Measurements from ENCODE around the gene MAN2C1.
"Not testable (repeated sequence)": the region's sequence is repeated elsewhere in the genome, so short reads cannot be mapped to it uniquely, and the experiment has no call there.

DNA sequence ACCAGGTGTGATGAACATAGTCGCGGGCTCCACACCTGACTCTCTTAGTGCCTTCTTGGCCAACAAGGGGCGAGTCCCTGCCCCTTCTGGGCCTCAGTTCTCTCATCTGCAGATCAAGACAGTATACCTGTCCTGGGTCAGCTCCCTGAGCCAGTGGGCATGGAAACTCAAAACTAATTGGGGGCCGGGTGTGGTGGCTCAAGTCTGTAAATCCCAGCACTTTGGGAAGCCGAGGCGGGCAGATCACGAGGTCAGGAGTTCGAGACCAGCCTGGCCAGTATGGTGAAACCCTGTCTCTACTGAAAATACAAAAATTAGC lies 19.1 kb downstream of the MAN2C1 start:
- TF ChIP-seq, protein P1, sequence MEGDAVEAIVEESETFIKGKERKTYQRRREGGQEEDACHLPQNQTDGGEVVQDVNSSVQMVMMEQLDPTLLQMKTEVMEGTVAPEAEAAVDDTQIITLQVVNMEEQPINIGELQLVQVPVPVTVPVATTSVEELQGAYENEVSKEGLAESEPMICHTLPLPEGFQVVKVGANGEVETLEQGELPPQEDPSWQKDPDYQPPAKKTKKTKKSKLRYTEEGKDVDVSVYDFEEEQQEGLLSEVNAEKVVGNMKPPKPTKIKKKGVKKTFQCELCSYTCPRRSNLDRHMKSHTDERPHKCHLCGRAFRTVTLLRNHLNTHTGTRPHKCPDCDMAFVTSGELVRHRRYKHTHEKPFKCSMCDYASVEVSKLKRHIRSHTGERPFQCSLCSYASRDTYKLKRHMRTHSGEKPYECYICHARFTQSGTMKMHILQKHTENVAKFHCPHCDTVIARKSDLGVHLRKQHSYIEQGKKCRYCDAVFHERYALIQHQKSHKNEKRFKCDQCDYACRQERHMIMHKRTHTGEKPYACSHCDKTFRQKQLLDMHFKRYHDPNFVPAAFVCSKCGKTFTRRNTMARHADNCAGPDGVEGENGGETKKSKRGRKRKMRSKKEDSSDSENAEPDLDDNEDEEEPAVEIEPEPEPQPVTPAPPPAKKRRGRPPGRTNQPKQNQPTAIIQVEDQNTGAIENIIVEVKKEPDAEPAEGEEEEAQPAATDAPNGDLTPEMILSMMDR (IDR thresholded peaks at IDR 0.05), result not testable (repeated sequence)
- not testable (repeated sequence) for TF ChIP-seq POLR2A (IDR thresholded peaks at IDR 0.05)
